Measurements from ENCODE around the gene SV2C. TPM values are rescaled to one million over a fixed set of nuclear protein-coding genes. Genes with fewer than 3 reads are reported as not detected.
"Not testable (repeated sequence)": the region's sequence is repeated elsewhere in the genome, so short reads cannot be mapped to it uniquely, and the experiment has no call there.

SV2C gene
- polyA plus RNA-seq, 3 donors, result 0.04 to 0.05 TPM; not detected in 1

GRCh38 chr5:76225336-76225735, 142.2 kb downstream of the SV2C start:
- H3K27ac ChIP-seq (ENCODE audit: low read depth, low read length), result no peak overlapping the region
- WGBS, 3 donors, result 68 to 75% (median 74%) methylated on average over 2 of the region's 2 CpGs

GRCh38 chr5:76229900-76230299, 146.7 kb downstream of the SV2C start:
- 58 to 76% (median 74%) methylated on average over 3 of the region's 3 CpGs for WGBS, 3 donors
- no peak overlapping the region for H3K27ac ChIP-seq (ENCODE audit: low read depth, low read length)

- WGBS, 3 donors, result 19 to 56% (median 50%) methylated on average over 2 of the region's 2 CpGs
- no peak overlapping the region for H3K27ac ChIP-seq (ENCODE audit: low read depth, low read length)
These were observed 147.6 kb downstream of the SV2C start for GRCh38 chr5:76230711-76231285.

GRCh38 chr5:76234665-76235064, 151.5 kb downstream of the SV2C start:
- no peak overlapping the region for H3K27ac ChIP-seq (ENCODE audit: low read depth, low read length)
- WGBS, 3 donors, result 60 to 63% (median 63%) methylated on average over 4 of the region's 4 CpGs

GRCh38 chr5:76236684-76237083, 153.5 kb downstream of the SV2C start:
- H3K27ac ChIP-seq (ENCODE audit: low read depth, low read length), result no peak overlapping the region
- WGBS, 3 donors, result 91 to 94% (median 92%) methylated on average over 4 of the region's 4 CpGs

- H3K27ac ChIP-seq (ENCODE audit: low read depth, low read length), result no peak overlapping the region
- 42 to 51% (median 49%) methylated on average over 2 of the region's 2 CpGs for WGBS, 3 donors
These were observed 157.2 kb downstream of the SV2C start for GRCh38 chr5:76240336-76240735.

GRCh38 chr5:76242155-76242554, 159.0 kb downstream of the SV2C start:
- 92 to 95% (median 95%) methylated on average over 19 to 21 of the region's 22 CpGs for WGBS, 3 donors
- H3K27ac ChIP-seq (ENCODE audit: low read depth, low read length), result not testable (repeated sequence)

GRCh38 chr5:76245590-76245989, 162.4 kb downstream of the SV2C start:
- WGBS, 3 donors, result 59 to 75% (median 70%) methylated on average over 3 of the region's 3 CpGs
- H3K27ac ChIP-seq (ENCODE audit: low read depth, low read length), result no peak overlapping the region

GRCh38 chr5:76249621-76250020, 166.4 kb downstream of the SV2C start:
- H3K27ac ChIP-seq (ENCODE audit: low read depth, low read length), result no peak overlapping the region
- WGBS, 3 donors, result 83 to 93% (median 89%) methylated on average over 7 of the region's 7 CpGs

GRCh38 chr5:76250463-76250862, 167.3 kb downstream of the SV2C start:
- no peak overlapping the region for H3K27ac ChIP-seq (ENCODE audit: low read depth, low read length)
- WGBS, 3 donors, result 75 to 77% (median 76%) methylated on average over 5 of the region's 5 CpGs

- no peak overlapping the region for H3K27ac ChIP-seq (ENCODE audit: low read depth, low read length)
- 79 to 95% (median 87%) methylated on average over 2 of the region's 2 CpGs for WGBS, 3 donors
These were observed 168.5 kb downstream of the SV2C start for GRCh38 chr5:76251656-76252055.

GRCh38 chr5:76252437-76252836, 169.3 kb downstream of the SV2C start:
- H3K27ac ChIP-seq (ENCODE audit: low read depth, low read length), result no peak overlapping the region
- WGBS, 3 donors, result 57 to 81% (median 73%) methylated on average over 2 of the region's 2 CpGs

- 18 to 20% (median 19%) methylated on average over 8 of the region's 8 CpGs for WGBS, 3 donors
- no peak overlapping the region for H3K27ac ChIP-seq (ENCODE audit: low read depth, low read length)
These were observed 173.1 kb downstream of the SV2C start for GRCh38 chr5:76256116-76256889.

- no peak overlapping the region for H3K27ac ChIP-seq (ENCODE audit: low read depth, low read length)
- WGBS, 3 donors, result 74 to 90% (median 87%) methylated on average over 6 of the region's 6 CpGs
These were observed 174.1 kb downstream of the SV2C start for GRCh38 chr5:76257225-76257833.

GRCh38 chr5:76257897-76258296, 174.7 kb downstream of the SV2C start:
- 69 to 84% (median 81%) methylated on average over 3 of the region's 3 CpGs for WGBS, 3 donors
- no peak overlapping the region for H3K27ac ChIP-seq (ENCODE audit: low read depth, low read length)

GRCh38 chr5:76264681-76265080, 181.5 kb downstream of the SV2C start:
- 76 to 87% (median 84%) methylated on average over 5 of the region's 5 CpGs for WGBS, 3 donors
- H3K27ac ChIP-seq (ENCODE audit: low read depth, low read length), result no peak overlapping the region

- H3K27ac ChIP-seq (ENCODE audit: low read depth, low read length), result no peak overlapping the region
- 59 to 68% (median 66%) methylated on average over 10 of the region's 10 CpGs for WGBS, 3 donors
These were observed 186.2 kb downstream of the SV2C start for GRCh38 chr5:76269259-76269931.

- 3 to 5% (median 4%) methylated on average over 1 of the region's 1 CpG for WGBS, 3 donors
These were observed 186.9 kb downstream of the SV2C start for GRCh38 chr5:76269932-76270610.

GRCh38 chr5:76271836-76272235, 188.7 kb downstream of the SV2C start:
- no peak overlapping the region for H3K27ac ChIP-seq (ENCODE audit: low read depth, low read length)

More at GRCh38 chr5:76269932-76270610, 186.9 kb downstream of the SV2C start:
- H3K27ac ChIP-seq (ENCODE audit: low read depth, low read length), result no peak overlapping the region
